Transverse colon (tissue), 3 donors: Measurements from ENCODE around the gene EPHA1.

Experiments
- CTCF ChIP-seq, 5 experiments: fragments of 200-600 bp in 3 of 5; fragments of 450-650 bp in 2 of 5; sonication (generic) in 3 of 5; IDR thresholded peaks; 1 replicate in 2 of 5; 2 replicates in 3 of 5; pipeline ENCODE4 v1.5.1; 2016 to 2017; ENCODE audit warnings: antibody characterized with exemption in 5 of 5, inconsistent platforms in 3 of 5, mild to moderate bottlenecking in 2 of 5, moderate library complexity in 1 of 5
- EP300 ChIP-seq: sonication (generic); formaldehyde crosslinking; IDR thresholded peaks from one replicate; pipeline ENCODE4 v1.6.1; 2017; ENCODE audit warnings: antibody characterized with exemption, low read depth
- POLR2A ChIP-seq: fragments of 450-650 bp; IDR thresholded peaks from one replicate; pipeline ENCODE4 v1.6.1; 2016; ENCODE audit warnings: antibody characterized with exemption, mild to moderate bottlenecking, moderate library complexity

- TF ChIP-seq CTCF (IDR thresholded peaks at IDR 0.05) (no peak), EP300 (no peak), POLR2A (no peak)
Measured at GRCh38 chr7:143451746-143452145, 43.1 kb upstream of the EPHA1 start.
